ENCODE results near the gene TXNDC17. TPM values are rescaled to one million over a fixed set of nuclear protein-coding genes. Genes with fewer than 3 reads are reported as not detected.
"Not testable (repeated sequence)": the region's sequence is repeated elsewhere in the genome, so short reads cannot be mapped to it uniquely, and the experiment has no call there.

The TXNDC17 gene
- total and polyA plus RNA-seq, 2 donors (not counting 1 experiment from before 2014, with no cell fraction given): 87.5 to 243 TPM

GRCh38 chr17:6690641-6691040 lies 49.8 kb downstream of the TXNDC17 start:
- Histone ChIP-seq H3K36me3 (ENCODE audit: control insufficient read depth, insufficient read depth, low read length) (no peaks in the 10 kb centered on the region), H3K4me2 (ENCODE audit: extremely low read depth, insufficient read depth, low read length) (no peak overlapping the region), H3K9me3 (ENCODE audit: control insufficient read depth, insufficient read depth, low read depth, low read length) (no peaks in the 10 kb centered on the region), H4K20me1 (ENCODE audit: control insufficient read depth, extremely low read depth, insufficient read depth, low read length) (no peaks in the 10 kb centered on the region), H3K9ac (ENCODE audit: insufficient read depth, low read length) (no peak overlapping the region), H3K79me2 (ENCODE audit: control insufficient read depth, insufficient read depth, low read length) (no peaks in the 10 kb centered on the region), H2AFZ (ENCODE audit: low read length) (no peak overlapping the region), H3K27ac (ENCODE audit: insufficient read depth, low read length) (no peak overlapping the region), H3K27me3 (ENCODE audit: control insufficient read depth, insufficient read depth, low read length) (no peaks in the 10 kb centered on the region), H3K4me3 (replicated peaks in 1 of 4; ENCODE audit: control extremely low read depth in 1 of 4, insufficient read depth in 1 of 4, low read depth in 3 of 4, low read length in 4 of 4) (no peak overlapping the region), H3K4me1 (ENCODE audit: control insufficient read depth, extremely low read depth, insufficient read depth, low read length) (no peaks in the 10 kb centered on the region)
- DNase-seq (ENCODE audit: low read depth in 2 of 2): no peak
- TF ChIP-seq EZH2 (IDR thresholded peaks at IDR 0.05; ENCODE audit: low read length, missing control alignments): no peak
- TF ChIP-seq CTCF (conservative IDR thresholded peaks at IDR 0.05 in 1 of 2, IDR thresholded peaks at IDR 0.05 in 1 of 2; ENCODE audit: low read depth in 1 of 2, low read length in 2 of 2): no peak

GRCh38 chr17:6691546-6691945 lies 50.7 kb downstream of the TXNDC17 start:
- H2AFZ ChIP-seq (ENCODE audit: low read length): no peak overlapping the region
- H3K4me3 ChIP-seq (replicated peaks in 1 of 4; ENCODE audit: control extremely low read depth in 1 of 4, insufficient read depth in 1 of 4, low read depth in 3 of 4, low read length in 4 of 4): no peak overlapping the region
- no peaks in the 10 kb centered on the region for H3K9me3 ChIP-seq (ENCODE audit: control insufficient read depth, insufficient read depth, low read depth, low read length)
- H3K27ac ChIP-seq (ENCODE audit: insufficient read depth, low read length): no peak overlapping the region
- DNase-seq (ENCODE audit: low read depth in 2 of 2): no peak
- no peaks in the 10 kb centered on the region for H3K4me1 ChIP-seq (ENCODE audit: control insufficient read depth, extremely low read depth, insufficient read depth, low read length)
- no peaks in the 10 kb centered on the region for H4K20me1 ChIP-seq (ENCODE audit: control insufficient read depth, extremely low read depth, insufficient read depth, low read length)
- no peak overlapping the region for H3K4me2 ChIP-seq (ENCODE audit: extremely low read depth, insufficient read depth, low read length)
- H3K27me3 ChIP-seq (ENCODE audit: control insufficient read depth, insufficient read depth, low read length): no peaks in the 10 kb centered on the region
- no peaks in the 10 kb centered on the region for H3K79me2 ChIP-seq (ENCODE audit: control insufficient read depth, insufficient read depth, low read length)
- TF ChIP-seq CTCF (conservative IDR thresholded peaks at IDR 0.05 in 1 of 2, IDR thresholded peaks at IDR 0.05 in 1 of 2; ENCODE audit: low read depth in 1 of 2, low read length in 2 of 2): no peak
- no peak for TF ChIP-seq EZH2 (IDR thresholded peaks at IDR 0.05; ENCODE audit: low read length, missing control alignments)
- no peaks in the 10 kb centered on the region for H3K36me3 ChIP-seq (ENCODE audit: control insufficient read depth, insufficient read depth, low read length)
- H3K9ac ChIP-seq (ENCODE audit: insufficient read depth, low read length): no peak overlapping the region

- not testable (repeated sequence) for H3K4me3 ChIP-seq (replicated peaks in 1 of 4; ENCODE audit: control extremely low read depth in 1 of 4, insufficient read depth in 1 of 4, low read depth in 3 of 4, low read length in 4 of 4); DNase-seq (ENCODE audit: low read depth in 2 of 2); H3K4me2 ChIP-seq (ENCODE audit: extremely low read depth, insufficient read depth, low read length); H3K4me1 ChIP-seq (ENCODE audit: control insufficient read depth, extremely low read depth, insufficient read depth, low read length); H3K27ac ChIP-seq (ENCODE audit: insufficient read depth, low read length); H3K79me2 ChIP-seq (ENCODE audit: control insufficient read depth, insufficient read depth, low read length); H3K27me3 ChIP-seq (ENCODE audit: control insufficient read depth, insufficient read depth, low read length); H3K9me3 ChIP-seq (ENCODE audit: control insufficient read depth, insufficient read depth, low read depth, low read length); H2AFZ ChIP-seq (ENCODE audit: low read length); H3K36me3 ChIP-seq (ENCODE audit: control insufficient read depth, insufficient read depth, low read length); H4K20me1 ChIP-seq (ENCODE audit: control insufficient read depth, extremely low read depth, insufficient read depth, low read length); H3K9ac ChIP-seq (ENCODE audit: insufficient read depth, low read length)
Measured at GRCh38 chr17:6691958-6692357, 51.1 kb downstream of the TXNDC17 start.

Other genes starting within 250 kb of the TXNDC17 start
- under 0.01 TPM in 1 of 2 replicates, not detected in the other for gene AIPL1, start 205.9 kb upstream of the TXNDC17 start, total RNA-seq
- 0.05 TPM in 1 of 2 replicates, not detected in the other for gene AIPL1, start 205.9 kb upstream of the TXNDC17 start, polyA plus RNA-seq
- 1.5 and 10.6 TPM in 2 replicates for gene PIMREG, start 196.6 kb upstream of the TXNDC17 start, total RNA-seq
- gene PIMREG, start 196.6 kb upstream of the TXNDC17 start, polyA plus RNA-seq: 6.5 and 18.5 TPM in 2 replicates
- gene PITPNM3, start 84.5 kb upstream of the TXNDC17 start, total RNA-seq: 0.77 and 0.99 TPM in 2 replicates
- 0.38 and 1.1 TPM in 2 replicates for gene PITPNM3, start 84.5 kb upstream of the TXNDC17 start, polyA plus RNA-seq
- 12.1 and 12.9 TPM in 2 replicates for gene KIAA0753, start 349 bp upstream of the TXNDC17 start, total RNA-seq
- 4.6 and 5.8 TPM in 2 replicates for gene KIAA0753, start 349 bp upstream of the TXNDC17 start, polyA plus RNA-seq
- gene MED31, start 10.5 kb downstream of the TXNDC17 start, total RNA-seq: 6.4 and 10.6 TPM in 2 replicates
- gene MED31, start 10.5 kb downstream of the TXNDC17 start, polyA plus RNA-seq: 14.7 and 17.0 TPM in 2 replicates
- gene C17orf100, start 10.7 kb downstream of the TXNDC17 start, total RNA-seq: 0.26 and 0.33 TPM in 2 replicates
- 0.84 and 1.5 TPM in 2 replicates for gene C17orf100, start 10.7 kb downstream of the TXNDC17 start, polyA plus RNA-seq
- gene SLC13A5, start 72.3 kb downstream of the TXNDC17 start, total RNA-seq: not detected in 2 replicates
- gene SLC13A5, start 72.3 kb downstream of the TXNDC17 start, polyA plus RNA-seq: not detected in 2 replicates
- 57.5 and 98.9 TPM in 2 replicates for gene XAF1, start 115.0 kb downstream of the TXNDC17 start, total RNA-seq
- 3.2 and 3.5 TPM in 2 replicates for gene XAF1, start 115.0 kb downstream of the TXNDC17 start, polyA plus RNA-seq
- gene FBXO39, start 135.2 kb downstream of the TXNDC17 start, total RNA-seq: 0.51 and 0.66 TPM in 2 replicates
- gene FBXO39, start 135.2 kb downstream of the TXNDC17 start, polyA plus RNA-seq: 0.10 and 0.25 TPM in 2 replicates
- not detected in 2 replicates for gene TEKT1, start 190.7 kb downstream of the TXNDC17 start, total RNA-seq
- not detected in 2 replicates for gene TEKT1, start 190.7 kb downstream of the TXNDC17 start, polyA plus RNA-seq

Measured in fibroblast of lung (primary cell).